Stimulated activated CD8-positive, alpha-beta memory T cell treated with anti-CD3 and anti-CD28 coated beads, Interleukin-7, amount 100 ng/mL, for 24 hours (primary cell): ENCODE results near the gene UBE2R2.
A peak's percentile ranks its signal among the peaks of the same experiment; 100 is the strongest.
"Not testable (repeated sequence)": the region's sequence is repeated elsewhere in the genome, so short reads cannot be mapped to it uniquely, and the experiment has no call there.

Source experiments
- DNase-seq: peaks from one replicate; pipeline ENCODE4 v3.0.0-alpha.2; 2020; ENCODE audit warnings: low read depth

The UBE2R2 gene

GRCh38 chr9:33816327-33817252 is at the start of gene UBE2R2:
UBE2R2 (plus strand) TSS chr9:33817160; CDS start chr9:33817758, 598 bp downstream.
- DNase-seq = peak; percentile 85

- not testable (repeated sequence) for DNase-seq
These were observed 46.6 kb upstream of the UBE2R2 start for GRCh38 chr9:33770156-33770880.

DNA sequence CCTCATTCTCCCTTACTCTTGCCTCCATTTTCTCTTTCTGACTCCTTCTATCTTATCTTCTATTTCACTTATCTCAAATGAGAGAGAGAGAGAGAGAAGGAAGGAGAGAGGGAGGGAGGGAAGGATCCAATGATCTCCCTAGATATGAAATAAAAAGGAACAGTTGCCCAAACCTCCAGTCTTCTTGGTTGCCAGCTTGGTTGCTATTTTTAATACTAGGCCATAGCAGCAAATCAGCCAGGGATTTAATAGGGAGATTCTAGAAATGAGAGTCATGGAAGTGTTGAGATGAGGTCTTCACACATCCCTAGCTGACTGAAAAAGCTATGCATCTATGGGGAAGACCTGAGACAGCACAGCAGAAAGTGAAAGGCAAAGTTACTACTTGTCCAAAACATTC is 43.8 kb upstream of the UBE2R2 start:
- not testable (repeated sequence) for DNase-seq

DNA sequence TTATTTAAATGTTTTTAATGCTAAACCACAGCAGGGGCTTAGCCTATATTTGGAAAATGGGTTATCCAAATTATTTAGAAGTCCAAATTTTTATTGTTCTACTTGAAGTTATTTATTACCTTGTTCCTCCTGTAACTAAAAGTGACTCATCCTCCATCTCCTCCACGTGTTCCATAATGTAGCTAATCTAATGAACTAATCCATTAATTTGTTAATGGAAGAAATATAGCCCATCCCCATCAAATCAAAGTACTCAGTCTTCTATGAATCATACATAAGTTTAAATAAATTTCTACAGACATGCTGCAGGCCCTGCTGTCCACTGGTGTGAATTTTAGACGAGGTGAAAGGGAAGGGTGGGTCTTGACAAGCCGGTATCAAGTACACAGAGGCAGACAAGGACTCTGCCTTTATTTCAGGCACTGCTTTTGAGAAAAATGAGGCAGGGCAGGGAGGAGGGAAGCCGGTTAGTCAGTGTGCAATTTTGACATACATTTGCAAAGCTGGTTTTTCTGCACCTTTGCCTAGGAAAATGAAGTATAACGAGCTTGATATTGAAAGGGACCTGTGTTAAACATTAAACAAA is 42.8 kb upstream of the UBE2R2 start:
- not testable (repeated sequence) for DNase-seq

DNA sequence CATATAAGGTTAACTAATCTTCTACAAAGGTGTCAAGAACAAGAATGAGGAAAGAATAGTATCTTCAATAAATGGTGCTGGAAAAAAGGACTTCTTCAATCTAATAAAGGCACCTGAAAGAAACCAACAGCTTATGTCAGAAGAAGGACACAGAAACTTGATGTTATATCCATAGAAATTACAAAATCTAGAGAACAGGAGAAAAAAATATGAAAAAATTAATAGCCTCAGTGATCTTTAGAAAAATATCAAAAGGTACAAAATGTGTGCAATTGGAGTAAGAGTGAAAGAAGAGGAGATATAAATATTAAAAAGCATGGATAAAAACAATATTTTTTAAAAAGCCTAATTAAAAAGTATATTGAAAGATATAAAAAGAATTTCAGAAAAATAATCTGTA is 40.4 kb upstream of the UBE2R2 start:
- DNase-seq = no peak

DNA sequence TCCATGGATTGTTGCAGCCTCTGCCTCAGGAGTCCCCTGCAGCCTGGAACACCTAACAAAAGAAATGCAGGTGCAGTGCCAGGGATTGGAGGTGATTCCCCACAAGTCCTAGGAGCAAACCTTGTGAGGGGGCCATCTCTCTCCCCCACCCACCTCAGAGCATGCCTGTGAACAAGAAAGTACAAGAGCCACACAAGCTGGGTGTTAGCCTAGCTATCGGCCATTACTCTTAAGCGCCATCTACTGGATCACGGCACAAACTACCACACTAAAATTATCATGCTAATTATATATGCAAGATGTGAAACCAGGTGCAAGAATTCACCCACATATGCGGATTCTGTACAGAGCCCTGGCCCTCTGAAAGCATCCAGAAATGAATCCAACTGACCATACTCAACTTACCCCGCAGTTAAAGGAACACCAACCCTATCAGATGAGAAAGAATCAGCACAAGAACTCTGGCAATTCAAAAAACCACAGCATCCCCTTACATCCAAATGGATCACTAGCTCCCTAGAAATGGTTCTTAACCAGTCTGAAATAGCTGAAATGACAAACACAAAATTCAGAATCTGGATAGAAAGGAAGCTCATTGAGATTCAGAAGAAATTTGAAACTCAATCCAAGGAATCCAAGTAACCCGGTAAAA is 38.1 kb upstream of the UBE2R2 start:
- no peak for DNase-seq

GRCh38 chr9:33780276-33780675 is 36.7 kb upstream of the UBE2R2 start:
- no peak for DNase-seq

DNA sequence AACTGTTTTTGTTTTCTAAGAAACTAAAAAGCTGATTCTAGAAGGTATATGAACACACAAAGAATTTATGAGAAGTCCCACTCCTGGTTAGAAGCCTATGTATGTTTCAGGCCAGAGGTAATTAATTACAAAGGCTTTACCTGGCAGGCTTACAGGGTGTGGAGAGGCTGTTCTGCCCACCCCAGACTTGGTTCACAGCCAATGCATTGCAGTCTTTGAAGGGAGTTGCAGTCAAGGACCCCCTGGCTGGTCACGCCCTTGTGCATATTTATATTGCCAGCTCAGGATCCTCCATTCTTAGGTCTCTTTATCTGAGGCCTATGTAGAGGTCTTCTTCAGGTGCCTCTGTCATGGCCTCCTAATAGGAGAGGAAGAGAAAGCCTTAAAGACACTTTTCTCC is 35.2 kb upstream of the UBE2R2 start:
- DNase-seq = no peak

DNA sequence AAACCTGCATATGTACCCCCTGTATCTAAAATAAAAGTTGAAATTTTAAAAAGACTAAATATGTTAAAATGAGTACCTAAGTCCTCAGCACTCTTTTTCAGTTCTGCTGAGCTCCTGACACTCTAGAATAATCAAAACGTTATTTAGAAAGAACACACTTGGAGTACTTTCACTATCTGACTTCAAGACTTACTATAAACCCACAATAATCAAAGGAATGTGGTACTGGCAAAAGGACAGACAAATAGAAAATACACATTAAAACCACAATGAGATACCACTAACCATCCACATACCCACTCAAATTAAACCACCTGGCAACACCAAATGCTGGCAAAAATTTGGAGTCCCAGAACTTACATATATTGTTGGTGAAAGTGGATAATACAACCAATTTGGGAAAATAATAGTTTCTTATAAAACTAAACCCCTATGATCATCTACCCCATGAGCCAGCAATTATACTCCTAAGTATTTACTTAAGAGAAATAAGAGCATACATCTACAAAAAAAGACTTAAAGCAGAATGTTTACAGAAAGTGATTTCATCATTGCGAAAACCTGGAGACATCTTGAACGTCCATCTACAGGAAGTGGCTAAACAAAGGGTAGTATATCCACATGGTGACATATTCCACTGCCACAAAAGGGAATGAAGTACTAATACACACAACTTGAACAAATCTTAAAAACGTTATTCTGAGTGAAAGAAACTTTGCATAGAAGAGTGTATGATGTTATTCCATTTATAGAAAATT is 34.4 kb upstream of the UBE2R2 start:
- no peak for DNase-seq

GRCh38 chr9:33785914-33786313 is 31.0 kb upstream of the UBE2R2 start:
- DNase-seq = no peak

DNA sequence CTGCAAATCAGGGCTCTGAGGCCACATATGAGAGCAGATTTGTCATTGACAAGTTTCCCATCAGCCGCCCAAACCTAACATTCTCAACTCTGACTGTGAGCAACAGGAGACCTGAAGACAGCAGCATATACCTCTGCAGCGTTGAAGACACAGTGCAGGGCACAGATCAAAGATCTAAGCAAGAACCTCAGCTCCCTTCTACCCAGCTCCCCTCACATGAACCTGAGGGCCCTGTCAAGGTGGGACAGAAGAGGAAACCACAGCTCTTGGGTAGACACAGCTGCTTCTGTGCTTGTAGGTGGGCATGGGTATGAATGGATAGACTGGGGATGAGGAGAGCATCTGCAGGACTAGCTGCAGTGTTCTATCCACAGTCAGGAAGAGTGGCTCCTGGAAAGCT is 30.3 kb upstream of the UBE2R2 start:
- no peak for DNase-seq

- DNase-seq = no peak
These were observed 29.1 kb upstream of the UBE2R2 start for GRCh38 chr9:33787839-33788238.

- DNase-seq = not testable (repeated sequence)
These were observed 27.5 kb upstream of the UBE2R2 start for GRCh38 chr9:33789429-33789828.

- DNase-seq = no peak
These were observed 25.8 kb upstream of the UBE2R2 start for GRCh38 chr9:33791117-33791516.

GRCh38 chr9:33793496-33793895 is 23.5 kb upstream of the UBE2R2 start:
- DNase-seq = not testable (repeated sequence)

GRCh38 chr9:33794560-33794959 is 22.4 kb upstream of the UBE2R2 start:
- no peak for DNase-seq

DNA sequence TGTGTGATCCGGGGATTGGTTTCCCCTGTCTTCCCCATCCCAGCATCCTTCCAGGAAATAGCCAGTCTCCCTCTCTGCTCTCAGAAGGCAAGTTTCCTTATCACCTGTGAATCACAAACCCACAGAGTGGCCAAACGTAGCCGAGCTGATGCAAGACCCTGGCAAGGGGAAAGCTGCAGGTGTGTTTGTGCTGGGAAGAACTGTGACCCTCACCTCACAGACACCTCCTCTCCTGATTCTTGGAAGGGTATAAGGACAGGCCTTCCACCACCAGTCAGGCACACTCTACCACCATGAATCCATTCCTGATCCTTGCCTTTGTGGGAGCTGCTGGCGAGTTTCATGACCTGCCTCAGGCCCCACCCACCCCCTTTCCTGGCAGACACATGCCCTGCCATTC is 21.7 kb upstream of the UBE2R2 start, which contains the start of gene PRSS3:
PRSS3 (plus strand) TSS at position 281 of the 400 bp plus-strand sequence; CDS start at position 294, 13 bp downstream.
- DNase-seq = no peak

DNA sequence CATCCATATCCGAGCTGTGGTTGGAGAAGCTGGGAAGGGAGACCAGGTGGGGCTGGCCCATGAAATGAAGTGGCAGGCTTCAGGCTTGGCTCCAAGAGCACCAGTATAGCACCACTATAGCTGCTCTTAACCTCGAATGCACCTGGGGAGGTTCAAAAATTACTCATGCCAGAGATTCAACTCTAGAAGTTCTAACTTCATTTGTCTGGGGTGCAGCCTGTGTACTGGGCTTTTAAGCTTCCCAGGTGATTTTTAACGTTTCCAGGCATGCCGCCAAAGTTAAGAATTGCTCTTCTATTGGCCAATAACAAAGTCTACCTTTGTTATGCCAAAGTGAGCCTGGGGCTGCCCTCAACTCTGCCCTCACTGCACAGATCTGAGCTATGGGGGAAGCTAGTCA is 21.1 kb upstream of the UBE2R2 start:
- no peak for DNase-seq

GRCh38 chr9:33796679-33797078 is 20.3 kb upstream of the UBE2R2 start:
- not testable (repeated sequence) for DNase-seq

- no peak for DNase-seq
These were observed 19.1 kb upstream of the UBE2R2 start for GRCh38 chr9:33797837-33798236.

DNA sequence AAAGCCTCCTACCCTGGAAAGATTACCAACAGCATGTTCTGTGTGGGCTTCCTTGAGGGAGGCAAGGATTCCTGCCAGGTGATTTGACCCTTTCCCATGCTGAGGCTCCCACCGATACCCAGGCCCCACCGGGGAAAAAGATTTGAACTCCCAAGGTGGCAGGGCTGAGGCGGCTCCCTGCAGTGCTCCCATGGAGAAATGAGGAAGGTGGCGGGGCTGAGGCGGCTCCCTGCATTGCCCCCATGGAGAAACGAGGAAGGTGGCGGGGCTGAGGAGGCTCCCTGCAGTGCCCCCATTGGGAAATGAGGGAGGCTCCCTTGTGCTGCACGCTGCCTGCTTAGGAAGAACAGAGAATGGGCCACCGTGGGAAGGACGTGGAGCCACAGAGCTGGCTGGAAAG is 18.4 kb upstream of the UBE2R2 start:
- DNase-seq = no peak
